ENCODE data around the gene PPP1CC. TPM values are rescaled to one million over a fixed set of nuclear protein-coding genes. Genes with fewer than 3 reads are reported as not detected.

Gene PPP1CC
- polyA plus RNA-seq, 1 of the 3 experiments (the other 2 are of a cell fraction), result 62.0 TPM

DNA sequence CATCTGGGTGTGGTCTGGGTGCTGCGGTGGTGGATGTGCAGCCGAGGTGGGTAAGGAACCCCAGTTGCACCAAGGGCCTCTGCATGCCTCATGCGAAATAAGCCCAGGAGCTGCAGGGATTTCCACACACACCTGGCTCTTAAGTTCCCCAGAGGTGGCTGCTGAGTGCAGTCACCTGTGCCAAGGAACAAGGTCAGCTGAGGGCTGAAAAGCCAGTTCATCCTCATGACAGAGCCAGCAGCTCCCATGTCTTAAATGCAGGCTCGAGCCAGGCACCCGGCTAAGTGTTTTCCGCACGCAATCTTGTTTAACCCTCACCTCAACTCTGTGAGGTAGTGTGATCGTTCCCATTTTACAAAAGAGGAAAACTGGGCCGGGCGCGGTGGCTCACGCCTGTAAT lies 63.5 kb downstream of the PPP1CC start:
- Histone ChIP-seq H3K4me2 (no peak overlapping the region), H2AFZ (ENCODE audit: low read depth) (no peak overlapping the region), H3K4me1 (ENCODE audit: control insufficient read depth in 1 of 2, insufficient read depth in 2 of 2, low read depth in 1 of 2, low read length in 1 of 2) (peaks cover 0 to 3% of the 10 kb centered on the region in 2 experiments; a peak in 1 of 4 replicates), H3K4me3 (ENCODE audit: low read depth in 2 of 2, low read length in 1 of 2) (no peak overlapping the region), H3K9ac (no peak overlapping the region), H3K9me2 (no peaks in the 10 kb centered on the region), H3K79me2 (ENCODE audit: insufficient read depth) (no peaks in the 10 kb centered on the region), H3K27ac (ENCODE audit: low read depth in 2 of 2, low read length in 1 of 2) (no peak overlapping the region), H3K9me3 (0 out of 2 replicates have a peak, but pooled peaks cover 5% of the 10 kb centered on the region), H3K27me3 (ENCODE audit: insufficient read depth) (no peaks in the 10 kb centered on the region), H4K20me1 (ENCODE audit: insufficient read depth) (no peaks in the 10 kb centered on the region), H3K36me3 (replicated peaks in 1 of 2; ENCODE audit: control insufficient read depth in 1 of 2, insufficient read depth in 2 of 2, low read length in 1 of 2) (no peaks in the 10 kb centered on the region), H3F3A (replicated peaks; ENCODE audit: insufficient read depth) (no peaks in the 10 kb centered on the region)
- TF ChIP-seq FOXM1 (IDR thresholded peaks at IDR 0.05; ENCODE audit: low read depth) (no peak), FOSL2 (IDR thresholded peaks at IDR 0.05; ENCODE audit: borderline replicate concordance, low read depth) (no peak), CHD2 (IDR thresholded peaks at IDR 0.05; ENCODE audit: low read length, partially characterized antibody) (no peak)
- TF ChIP-seq, protein P1, sequence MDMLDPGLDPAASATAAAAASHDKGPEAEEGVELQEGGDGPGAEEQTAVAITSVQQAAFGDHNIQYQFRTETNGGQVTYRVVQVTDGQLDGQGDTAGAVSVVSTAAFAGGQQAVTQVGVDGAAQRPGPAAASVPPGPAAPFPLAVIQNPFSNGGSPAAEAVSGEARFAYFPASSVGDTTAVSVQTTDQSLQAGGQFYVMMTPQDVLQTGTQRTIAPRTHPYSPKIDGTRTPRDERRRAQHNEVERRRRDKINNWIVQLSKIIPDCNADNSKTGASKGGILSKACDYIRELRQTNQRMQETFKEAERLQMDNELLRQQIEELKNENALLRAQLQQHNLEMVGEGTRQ (IDR thresholded peaks at IDR 0.05; ENCODE audit: borderline replicate concordance, low read depth, low read length), result no peak
- no peak for DNase-seq
- ChIA-PET POLR2A (no interaction called here), CTCF (interaction anchor here (1.8 kb wide), 1 partner anchor 13 kb away, joined by 5 read pairs; no protein-coding TSS in a partner anchor)
- WGBS (ENCODE audit: low lambda C conversion rate), result 87% methylated on average over 10 of the region's 12 CpGs

DNA sequence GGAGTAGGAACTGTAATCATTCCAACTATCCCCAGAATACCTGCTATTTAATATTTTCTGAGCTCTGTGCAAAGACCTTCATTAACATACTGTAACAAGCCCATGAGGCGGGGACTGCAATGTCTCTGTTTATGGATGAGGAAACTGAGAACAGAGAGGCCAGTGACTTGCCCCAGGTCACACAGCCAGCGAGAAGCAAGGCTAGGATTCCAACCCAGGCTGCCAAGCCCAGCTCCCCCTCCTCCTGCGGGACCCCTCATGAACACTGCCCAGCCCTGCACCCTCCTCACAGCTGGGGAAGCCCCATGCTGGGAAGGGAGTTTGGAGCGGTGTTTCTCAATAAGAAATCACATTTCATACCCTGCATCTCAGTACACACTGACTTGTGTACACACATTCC lies 64.7 kb downstream of the PPP1CC start:
- no peak overlapping the region for H3K4me3 ChIP-seq (ENCODE audit: low read depth in 2 of 2, low read length in 1 of 2)
- CTCF ChIA-PET, result no interaction called here
- 60% methylated on average over 3 of the region's 4 CpGs for WGBS (ENCODE audit: low lambda C conversion rate)

More for the DNA sequence above, 64.7 kb downstream of the PPP1CC start:
- POLR2A ChIA-PET, result no interaction called here
- H3K4me2 ChIP-seq, result no peak overlapping the region
- H3K9me2 ChIP-seq, result no peaks in the 10 kb centered on the region
- DNase-seq, result no peak
- H3K27me3 ChIP-seq (ENCODE audit: insufficient read depth), result no peaks in the 10 kb centered on the region
- no peaks in the 10 kb centered on the region for H3F3A ChIP-seq (replicated peaks; ENCODE audit: insufficient read depth)
- peaks cover 0 to 3% of the 10 kb centered on the region in 2 experiments; a peak in 1 of 4 replicates for H3K4me1 ChIP-seq (ENCODE audit: control insufficient read depth in 1 of 2, insufficient read depth in 2 of 2, low read depth in 1 of 2, low read length in 1 of 2)
- TF ChIP-seq, protein P2, sequence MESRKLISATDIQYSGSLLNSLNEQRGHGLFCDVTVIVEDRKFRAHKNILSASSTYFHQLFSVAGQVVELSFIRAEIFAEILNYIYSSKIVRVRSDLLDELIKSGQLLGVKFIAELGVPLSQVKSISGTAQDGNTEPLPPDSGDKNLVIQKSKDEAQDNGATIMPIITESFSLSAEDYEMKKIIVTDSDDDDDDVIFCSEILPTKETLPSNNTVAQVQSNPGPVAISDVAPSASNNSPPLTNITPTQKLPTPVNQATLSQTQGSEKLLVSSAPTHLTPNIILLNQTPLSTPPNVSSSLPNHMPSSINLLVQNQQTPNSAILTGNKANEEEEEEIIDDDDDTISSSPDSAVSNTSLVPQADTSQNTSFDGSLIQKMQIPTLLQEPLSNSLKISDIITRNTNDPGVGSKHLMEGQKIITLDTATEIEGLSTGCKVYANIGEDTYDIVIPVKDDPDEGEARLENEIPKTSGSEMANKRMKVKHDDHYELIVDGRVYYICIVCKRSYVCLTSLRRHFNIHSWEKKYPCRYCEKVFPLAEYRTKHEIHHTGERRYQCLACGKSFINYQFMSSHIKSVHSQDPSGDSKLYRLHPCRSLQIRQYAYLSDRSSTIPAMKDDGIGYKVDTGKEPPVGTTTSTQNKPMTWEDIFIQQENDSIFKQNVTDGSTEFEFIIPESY (IDR thresholded peaks at IDR 0.05; ENCODE audit: borderline replicate concordance, low read depth), result no peak
- TF ChIP-seq RAD21 (IDR thresholded peaks at IDR 0.05; ENCODE audit: low read length) (no peak), YY1 (IDR thresholded peaks at IDR 0.05; ENCODE audit: low read depth) (no peak), MXI1 (IDR thresholded peaks at IDR 0.05; ENCODE audit: low read depth, low read length) (no peak), JUND (IDR thresholded peaks at IDR 0.05) (no peak), MEF2A (IDR thresholded peaks at IDR 0.05; ENCODE audit: borderline replicate concordance, low read depth) (no peak), TAF1 (IDR thresholded peaks at IDR 0.05; ENCODE audit: borderline replicate concordance, low read depth, low read length) (no peak), EZH2phosphoT487 (IDR thresholded peaks at IDR 0.05; ENCODE audit: borderline replicate concordance, low read depth) (no peak)
- TF ChIP-seq, protein P3, sequence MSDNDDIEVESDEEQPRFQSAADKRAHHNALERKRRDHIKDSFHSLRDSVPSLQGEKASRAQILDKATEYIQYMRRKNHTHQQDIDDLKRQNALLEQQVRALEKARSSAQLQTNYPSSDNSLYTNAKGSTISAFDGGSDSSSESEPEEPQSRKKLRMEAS (IDR thresholded peaks at IDR 0.05; ENCODE audit: low read depth), result no peak
- TF ChIP-seq, protein P4, sequence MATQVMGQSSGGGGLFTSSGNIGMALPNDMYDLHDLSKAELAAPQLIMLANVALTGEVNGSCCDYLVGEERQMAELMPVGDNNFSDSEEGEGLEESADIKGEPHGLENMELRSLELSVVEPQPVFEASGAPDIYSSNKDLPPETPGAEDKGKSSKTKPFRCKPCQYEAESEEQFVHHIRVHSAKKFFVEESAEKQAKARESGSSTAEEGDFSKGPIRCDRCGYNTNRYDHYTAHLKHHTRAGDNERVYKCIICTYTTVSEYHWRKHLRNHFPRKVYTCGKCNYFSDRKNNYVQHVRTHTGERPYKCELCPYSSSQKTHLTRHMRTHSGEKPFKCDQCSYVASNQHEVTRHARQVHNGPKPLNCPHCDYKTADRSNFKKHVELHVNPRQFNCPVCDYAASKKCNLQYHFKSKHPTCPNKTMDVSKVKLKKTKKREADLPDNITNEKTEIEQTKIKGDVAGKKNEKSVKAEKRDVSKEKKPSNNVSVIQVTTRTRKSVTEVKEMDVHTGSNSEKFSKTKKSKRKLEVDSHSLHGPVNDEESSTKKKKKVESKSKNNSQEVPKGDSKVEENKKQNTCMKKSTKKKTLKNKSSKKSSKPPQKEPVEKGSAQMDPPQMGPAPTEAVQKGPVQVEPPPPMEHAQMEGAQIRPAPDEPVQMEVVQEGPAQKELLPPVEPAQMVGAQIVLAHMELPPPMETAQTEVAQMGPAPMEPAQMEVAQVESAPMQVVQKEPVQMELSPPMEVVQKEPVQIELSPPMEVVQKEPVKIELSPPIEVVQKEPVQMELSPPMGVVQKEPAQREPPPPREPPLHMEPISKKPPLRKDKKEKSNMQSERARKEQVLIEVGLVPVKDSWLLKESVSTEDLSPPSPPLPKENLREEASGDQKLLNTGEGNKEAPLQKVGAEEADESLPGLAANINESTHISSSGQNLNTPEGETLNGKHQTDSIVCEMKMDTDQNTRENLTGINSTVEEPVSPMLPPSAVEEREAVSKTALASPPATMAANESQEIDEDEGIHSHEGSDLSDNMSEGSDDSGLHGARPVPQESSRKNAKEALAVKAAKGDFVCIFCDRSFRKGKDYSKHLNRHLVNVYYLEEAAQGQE (IDR thresholded peaks at IDR 0.05; ENCODE audit: low read depth, low read length), result no peak
- no peak overlapping the region for H3K27ac ChIP-seq (ENCODE audit: low read depth in 2 of 2, low read length in 1 of 2)
- H3K79me2 ChIP-seq (ENCODE audit: insufficient read depth), result no peaks in the 10 kb centered on the region
- no peaks in the 10 kb centered on the region for H4K20me1 ChIP-seq (ENCODE audit: insufficient read depth)
- H2AFZ ChIP-seq (ENCODE audit: low read depth), result no peak overlapping the region
- no peak overlapping the region for H3K9ac ChIP-seq
- H3K36me3 ChIP-seq (replicated peaks in 1 of 2; ENCODE audit: control insufficient read depth in 1 of 2, insufficient read depth in 2 of 2, low read length in 1 of 2), result no peaks in the 10 kb centered on the region
- 0 out of 2 replicates have a peak, but pooled peaks cover 5% of the 10 kb centered on the region for H3K9me3 ChIP-seq

Measured in SK-N-SH (cell line).